Measurements from ENCODE around the gene REN. TPM values are rescaled to one million over a fixed set of nuclear protein-coding genes. Genes with fewer than 3 reads are reported as not detected.

REN gene
- polyA plus RNA-seq, 1 donor from 2014 or later = not detected

DNA sequence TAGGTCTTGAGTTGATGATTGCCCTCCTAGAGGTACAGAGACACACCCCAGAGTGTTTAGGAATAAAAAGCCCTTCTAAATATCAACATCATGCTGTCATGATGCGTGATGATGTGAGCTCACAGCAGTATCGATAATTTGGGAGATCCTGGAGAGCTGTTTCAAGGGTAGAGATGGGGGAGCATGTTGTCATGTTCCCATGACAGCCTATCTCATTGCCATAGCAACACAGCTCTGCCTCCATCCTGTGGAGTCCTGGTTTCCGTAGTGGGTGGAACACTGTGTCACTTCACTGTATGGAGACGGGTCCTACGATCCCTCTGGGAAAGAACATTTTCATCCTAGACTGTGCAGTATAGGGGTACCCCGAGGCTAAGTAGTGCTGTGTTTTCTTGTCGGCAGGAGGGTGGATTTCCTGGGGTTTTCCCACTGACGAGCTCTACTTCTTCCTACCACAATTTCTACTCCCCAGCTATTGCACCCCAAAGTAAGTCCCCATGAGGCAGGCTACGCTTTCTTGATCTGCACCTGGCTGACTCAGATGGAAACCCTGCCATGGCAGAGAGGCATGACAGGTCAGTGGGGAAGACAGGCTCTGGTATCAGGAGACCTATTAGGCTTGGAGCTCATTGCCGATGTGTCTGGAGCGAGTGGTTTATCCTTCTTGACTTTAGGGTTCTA lies 23.0 kb upstream of the REN start:
- H3K9me2 ChIP-seq (ENCODE audit: insufficient read depth, low read length) = no peaks in the 10 kb centered on the region
- peak overlapping the region; percentile 79 for H3K4me2 ChIP-seq (ENCODE audit: low read length)
- no peaks in the 10 kb centered on the region for H3K79me2 ChIP-seq (replicated peaks; ENCODE audit: insufficient read depth, low read length)
- no peaks in the 10 kb centered on the region for H3K36me3 ChIP-seq (ENCODE audit: insufficient read depth, low read length)
- H3K9ac ChIP-seq (ENCODE audit: low read length) = peak overlapping the region; percentile 63
- peaks cover 5% of the 10 kb centered on the region for H3F3A ChIP-seq (ENCODE audit: insufficient read depth, low read length, poor library complexity, severe bottlenecking)
- H4K20me1 ChIP-seq (ENCODE audit: insufficient read depth) = no peaks in the 10 kb centered on the region
- TF ChIP-seq MXI1 (conservative IDR thresholded peaks at IDR 0.05; ENCODE audit: poor library complexity, severe bottlenecking) = peak; percentile 83
- TF ChIP-seq, protein P1, sequence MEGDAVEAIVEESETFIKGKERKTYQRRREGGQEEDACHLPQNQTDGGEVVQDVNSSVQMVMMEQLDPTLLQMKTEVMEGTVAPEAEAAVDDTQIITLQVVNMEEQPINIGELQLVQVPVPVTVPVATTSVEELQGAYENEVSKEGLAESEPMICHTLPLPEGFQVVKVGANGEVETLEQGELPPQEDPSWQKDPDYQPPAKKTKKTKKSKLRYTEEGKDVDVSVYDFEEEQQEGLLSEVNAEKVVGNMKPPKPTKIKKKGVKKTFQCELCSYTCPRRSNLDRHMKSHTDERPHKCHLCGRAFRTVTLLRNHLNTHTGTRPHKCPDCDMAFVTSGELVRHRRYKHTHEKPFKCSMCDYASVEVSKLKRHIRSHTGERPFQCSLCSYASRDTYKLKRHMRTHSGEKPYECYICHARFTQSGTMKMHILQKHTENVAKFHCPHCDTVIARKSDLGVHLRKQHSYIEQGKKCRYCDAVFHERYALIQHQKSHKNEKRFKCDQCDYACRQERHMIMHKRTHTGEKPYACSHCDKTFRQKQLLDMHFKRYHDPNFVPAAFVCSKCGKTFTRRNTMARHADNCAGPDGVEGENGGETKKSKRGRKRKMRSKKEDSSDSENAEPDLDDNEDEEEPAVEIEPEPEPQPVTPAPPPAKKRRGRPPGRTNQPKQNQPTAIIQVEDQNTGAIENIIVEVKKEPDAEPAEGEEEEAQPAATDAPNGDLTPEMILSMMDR (IDR thresholded peaks at IDR 0.05; ENCODE audit: poor library complexity, severe bottlenecking) = no peak
- peak; percentile 91 for TF ChIP-seq POLR2AphosphoS5 (IDR thresholded peaks at IDR 0.05)
- peak; percentile 89 for TF ChIP-seq EP300 (conservative IDR thresholded peaks at IDR 0.05; ENCODE audit: poor library complexity, severe bottlenecking)
- peak; percentile 23 for TF ChIP-seq RAD21 (conservative IDR thresholded peaks at IDR 0.05)
- TF ChIP-seq SMC3 (conservative IDR thresholded peaks at IDR 0.05; ENCODE audit: poor library complexity) = no peak
- TF ChIP-seq TAF1 (IDR thresholded peaks at IDR 0.05; ENCODE audit: low read depth) = no peak
- TF ChIP-seq EZH2 (IDR thresholded peaks at IDR 0.05; ENCODE audit: borderline replicate concordance, insufficient read depth, low read length, poor library complexity, severe bottlenecking) = no peak
- TF ChIP-seq, protein P2, sequence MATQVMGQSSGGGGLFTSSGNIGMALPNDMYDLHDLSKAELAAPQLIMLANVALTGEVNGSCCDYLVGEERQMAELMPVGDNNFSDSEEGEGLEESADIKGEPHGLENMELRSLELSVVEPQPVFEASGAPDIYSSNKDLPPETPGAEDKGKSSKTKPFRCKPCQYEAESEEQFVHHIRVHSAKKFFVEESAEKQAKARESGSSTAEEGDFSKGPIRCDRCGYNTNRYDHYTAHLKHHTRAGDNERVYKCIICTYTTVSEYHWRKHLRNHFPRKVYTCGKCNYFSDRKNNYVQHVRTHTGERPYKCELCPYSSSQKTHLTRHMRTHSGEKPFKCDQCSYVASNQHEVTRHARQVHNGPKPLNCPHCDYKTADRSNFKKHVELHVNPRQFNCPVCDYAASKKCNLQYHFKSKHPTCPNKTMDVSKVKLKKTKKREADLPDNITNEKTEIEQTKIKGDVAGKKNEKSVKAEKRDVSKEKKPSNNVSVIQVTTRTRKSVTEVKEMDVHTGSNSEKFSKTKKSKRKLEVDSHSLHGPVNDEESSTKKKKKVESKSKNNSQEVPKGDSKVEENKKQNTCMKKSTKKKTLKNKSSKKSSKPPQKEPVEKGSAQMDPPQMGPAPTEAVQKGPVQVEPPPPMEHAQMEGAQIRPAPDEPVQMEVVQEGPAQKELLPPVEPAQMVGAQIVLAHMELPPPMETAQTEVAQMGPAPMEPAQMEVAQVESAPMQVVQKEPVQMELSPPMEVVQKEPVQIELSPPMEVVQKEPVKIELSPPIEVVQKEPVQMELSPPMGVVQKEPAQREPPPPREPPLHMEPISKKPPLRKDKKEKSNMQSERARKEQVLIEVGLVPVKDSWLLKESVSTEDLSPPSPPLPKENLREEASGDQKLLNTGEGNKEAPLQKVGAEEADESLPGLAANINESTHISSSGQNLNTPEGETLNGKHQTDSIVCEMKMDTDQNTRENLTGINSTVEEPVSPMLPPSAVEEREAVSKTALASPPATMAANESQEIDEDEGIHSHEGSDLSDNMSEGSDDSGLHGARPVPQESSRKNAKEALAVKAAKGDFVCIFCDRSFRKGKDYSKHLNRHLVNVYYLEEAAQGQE (IDR thresholded peaks at IDR 0.05; ENCODE audit: borderline replicate concordance) = no peak
- no peaks in the 10 kb centered on the region for H3K27me3 ChIP-seq (ENCODE audit: insufficient read depth, low read depth, low read length)
- no peaks in the 10 kb centered on the region for H3K9me3 ChIP-seq (ENCODE audit: low read length)
- H3K4me3 ChIP-seq (ENCODE audit: low read length) = peak overlapping the region; percentile 56
- peak overlapping the region; percentile 91 for H3K27ac ChIP-seq (ENCODE audit: low read length)
- no peak overlapping the region for H2AFZ ChIP-seq (ENCODE audit: low read depth, low read length)

DNA sequence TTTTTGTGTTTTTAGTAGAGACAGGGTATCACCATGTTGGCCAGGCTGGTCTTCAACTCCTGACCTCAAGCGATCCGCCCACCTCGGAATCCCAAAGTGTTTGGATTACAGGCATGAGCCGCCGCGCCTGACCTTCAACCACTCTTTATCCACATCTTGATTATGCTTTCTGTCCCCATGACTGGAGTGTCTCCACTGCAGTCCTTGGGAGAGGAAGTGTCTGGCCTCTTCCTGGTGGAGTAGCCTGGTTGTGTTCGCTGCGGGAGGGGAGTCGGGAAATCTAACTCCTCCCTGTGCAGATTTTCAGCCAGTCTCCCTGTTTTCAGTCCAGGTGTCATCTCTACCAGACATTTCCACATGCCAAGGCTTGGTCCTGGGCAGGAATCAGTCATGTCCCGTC lies 20.5 kb upstream of the REN start:
- TF ChIP-seq TAF1 (IDR thresholded peaks at IDR 0.05; ENCODE audit: low read depth) (no peak), MXI1 (conservative IDR thresholded peaks at IDR 0.05; ENCODE audit: poor library complexity, severe bottlenecking) (no peak), POLR2AphosphoS5 (IDR thresholded peaks at IDR 0.05) (no peak), EP300 (conservative IDR thresholded peaks at IDR 0.05; ENCODE audit: poor library complexity, severe bottlenecking) (no peak), SMC3 (conservative IDR thresholded peaks at IDR 0.05; ENCODE audit: poor library complexity) (no peak), EZH2 (IDR thresholded peaks at IDR 0.05; ENCODE audit: borderline replicate concordance, insufficient read depth, low read length, poor library complexity, severe bottlenecking) (no peak), RAD21 (conservative IDR thresholded peaks at IDR 0.05) (no peak)
- TF ChIP-seq, protein P1 (IDR thresholded peaks at IDR 0.05; ENCODE audit: poor library complexity, severe bottlenecking) = no peak
- TF ChIP-seq, protein P2 (IDR thresholded peaks at IDR 0.05; ENCODE audit: borderline replicate concordance) = no peak
- H3K27me3 ChIP-seq (ENCODE audit: insufficient read depth, low read depth, low read length) = no peaks in the 10 kb centered on the region
- no peak overlapping the region for H3K27ac ChIP-seq (ENCODE audit: low read length)
- H2AFZ ChIP-seq (ENCODE audit: low read depth, low read length) = no peak overlapping the region
- H3K9me2 ChIP-seq (ENCODE audit: insufficient read depth, low read length) = no peaks in the 10 kb centered on the region
- H3K4me3 ChIP-seq (ENCODE audit: low read length) = no peak overlapping the region
- no peaks in the 10 kb centered on the region for H4K20me1 ChIP-seq (ENCODE audit: insufficient read depth)
- H3F3A ChIP-seq (ENCODE audit: insufficient read depth, low read length, poor library complexity, severe bottlenecking) = peaks cover 5% of the 10 kb centered on the region
- no peaks in the 10 kb centered on the region for H3K36me3 ChIP-seq (ENCODE audit: insufficient read depth, low read length)
- no peaks in the 10 kb centered on the region for H3K9me3 ChIP-seq (ENCODE audit: low read length)
- H3K9ac ChIP-seq (ENCODE audit: low read length) = no peak overlapping the region
- H3K4me2 ChIP-seq (ENCODE audit: low read length) = no peak overlapping the region
- no peaks in the 10 kb centered on the region for H3K79me2 ChIP-seq (replicated peaks; ENCODE audit: insufficient read depth, low read length)

All from neural cell (in vitro differentiated cells).